ENCODE data around the gene LY6G6F. TPM values are rescaled to one million over a fixed set of nuclear protein-coding genes. Genes with fewer than 3 reads are reported as not detected.
A peak's percentile ranks its signal among the peaks of the same experiment; 100 is the strongest.

LY6G6F gene
- total RNA-seq, 4 donors from 2014 or later, result not detected

GRCh38 chr6:31662124-31662723 is 44.4 kb upstream of the LY6G6F start:
- Histone ChIP-seq H3K9me3 (no peaks in the 10 kb centered on the region), H3K27ac (peak overlapping the region; percentile 3 to 100 (median 17)), H3K27me3 (no peaks in the 10 kb centered on the region), H3K36me3 (peaks cover 0 to 20% of the 10 kb centered on the region in 2 donors), H3K4me3 (no peak overlapping the region), H3K4me1 (peaks cover 43 to 49% of the 10 kb centered on the region in 2 donors)
- DNase-seq (no peak), ATAC-seq (no peak)
- TF ChIP-seq CTCF (IDR thresholded peaks at IDR 0.05 in 4 of 5, conservative IDR thresholded peaks at IDR 0.05 in 1 of 5) (no peak), POLR2A (IDR thresholded peaks at IDR 0.05) (no peak)
- in situ Hi-C loops (cut with MboI; ENCODE audit: low sequenced_read_pairs in 4 of 4), result loop anchor here in 2 of 4 donors (25.0 kb wide), 2 partner anchors 300 to 525 kb away; partner anchors contain the start of genes AGER (in 2 of the 2), AGPAT1 (in 2 of the 2), GPSM3 (in 2 of the 2) and PBX2 (in 2 of the 2)
- intact Hi-C loops (cut with DNase I; ENCODE audit: low total_unique reads), result loop anchor here (5.0 kb wide), 1 partner anchor 1310 kb away; no protein-coding TSS in a partner anchor

GRCh38 chr6:31663126-31663960 is 43.3 kb upstream of the LY6G6F start:
- peaks cover 0 to 31% of the 10 kb centered on the region in 2 donors for H3K36me3 ChIP-seq
- peak overlapping the region; percentile 93 to 100 (median 97) for H3K27ac ChIP-seq
- no peak for ATAC-seq
- TF ChIP-seq POLR2A (IDR thresholded peaks at IDR 0.05) (no peak), CTCF (IDR thresholded peaks at IDR 0.05 in 4 of 5, conservative IDR thresholded peaks at IDR 0.05 in 1 of 5) (no peak)
- peaks cover 41 to 53% of the 10 kb centered on the region in 2 donors for H3K4me1 ChIP-seq
- no peaks in the 10 kb centered on the region for H3K9me3 ChIP-seq
- H3K4me3 ChIP-seq, result peak overlapping the region; percentile 83 to 98 (median 94)
- H3K27me3 ChIP-seq, result no peaks in the 10 kb centered on the region
- intact Hi-C loops (cut with DNase I; ENCODE audit: low total_unique reads), result loop anchor here (5.0 kb wide), 1 partner anchor 1309 kb away; no protein-coding TSS in a partner anchor
- DNase-seq, result no peak
- in situ Hi-C loops (cut with MboI; ENCODE audit: low sequenced_read_pairs in 4 of 4), result loop anchor here in 2 of 4 donors (25.0 kb wide), 2 partner anchors 299 to 524 kb away; partner anchors contain the start of genes AGER (in 2 of the 2), AGPAT1 (in 2 of the 2), GPSM3 (in 2 of the 2) and PBX2 (in 2 of the 2)

DNA sequence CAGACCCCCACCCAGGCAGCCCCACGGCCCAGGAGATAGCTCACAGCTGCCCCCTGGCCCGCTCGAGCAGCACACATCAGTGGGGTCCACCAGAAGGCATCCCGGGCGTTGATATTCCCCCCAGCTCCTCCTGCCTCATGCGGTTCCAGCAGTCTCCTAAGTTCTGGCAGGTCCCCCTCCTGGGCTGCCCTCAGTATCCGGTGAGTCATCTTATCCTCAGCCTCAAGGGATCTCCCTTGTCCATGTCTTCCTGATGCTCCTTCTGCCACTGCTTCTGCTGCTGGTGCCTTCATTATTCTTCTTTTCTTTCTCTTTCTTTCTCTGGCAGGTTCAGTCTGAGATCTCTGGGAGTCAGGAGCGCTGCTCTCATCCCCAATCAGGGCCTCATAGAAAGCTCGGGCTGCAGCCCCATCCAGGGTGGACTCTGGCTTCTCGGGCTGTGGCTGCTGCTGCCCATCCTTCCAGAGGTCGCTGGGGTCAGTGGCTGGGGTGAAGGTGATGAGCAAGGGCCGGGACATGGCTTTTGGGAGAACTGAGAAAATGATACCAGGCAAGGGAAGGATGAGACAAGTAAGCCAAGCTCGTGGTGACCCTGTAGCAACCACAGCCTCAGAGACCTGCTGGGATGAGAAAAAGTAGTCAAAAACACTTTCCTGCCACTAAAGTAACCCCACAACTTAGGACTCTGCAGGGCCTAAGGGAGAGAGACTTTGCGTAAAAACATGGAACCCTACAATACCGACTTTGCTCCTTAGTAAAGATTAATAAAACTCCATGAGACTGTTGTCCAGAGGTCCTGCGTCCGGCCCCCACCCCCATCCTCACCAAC is 42.5 kb upstream of the LY6G6F start:
- in situ Hi-C loops (cut with MboI; ENCODE audit: low sequenced_read_pairs in 4 of 4), result loop anchor here in 2 of 4 donors (25.0 kb wide), 2 partner anchors 298 to 523 kb away; partner anchors contain the start of genes AGER (in 2 of the 2), AGPAT1 (in 2 of the 2), GPSM3 (in 2 of the 2) and PBX2 (in 2 of the 2)
- H3K4me1 ChIP-seq, result peaks cover 34 to 45% of the 10 kb centered on the region in 2 donors
- intact Hi-C loops (cut with DNase I; ENCODE audit: low total_unique reads), result loop anchor here (5.0 kb wide), 1 partner anchor 1308 kb away; no protein-coding TSS in a partner anchor

More for the DNA sequence above, 42.5 kb upstream of the LY6G6F start:
- Histone ChIP-seq H3K36me3 (peaks cover 3 to 40% of the 10 kb centered on the region in 2 donors), H3K27ac (peak overlapping the region; percentile 93 to 100 (median 97)), H3K4me3 (peak overlapping the region; percentile 83 to 98 (median 94)), H3K27me3 (no peaks in the 10 kb centered on the region), H3K9me3 (no peaks in the 10 kb centered on the region)
- ATAC-seq, result no peak
- DNase-seq, result peak; percentile 47 to 67
- no peak for TF ChIP-seq POLR2A (IDR thresholded peaks at IDR 0.05)
- no peak for TF ChIP-seq CTCF (IDR thresholded peaks at IDR 0.05 in 4 of 5, conservative IDR thresholded peaks at IDR 0.05 in 1 of 5)

Data from gastrocnemius medialis (tissue), 4 donors.